H1 (cell line): ENCODE data around the gene GTF2B. TPM values are rescaled to one million over a fixed set of nuclear protein-coding genes. Genes with fewer than 3 reads are reported as not detected.

Experiments
- CTCF ChIA-PET: fragments of 300-600 bp; sonication (Branson Sonifier 250); formaldehyde crosslinking; loops from one replicate; lab custom pipeline; 2021; ENCODE audit not compliant: partially characterized antibody; lab: Charles Lee
- POLR2A ChIA-PET: fragments of 300-600 bp; sonication (Branson Sonifier 250); formaldehyde crosslinking; loops from one replicate; lab custom pipeline; 2021; ENCODE audit warnings: inconsistent platforms; ENCODE audit not compliant: partially characterized antibody; lab: Charles Lee
- DNase-seq, 2 experiments: peaks; one replicate each; pipeline versions ENCODE4 v3.0.0 to v3.0.0-alpha.2; 2010 to 2022; ENCODE audit warnings: low spot score in 2 of 2, low read depth in 1 of 2, mixed read lengths in 1 of 2
- FAIRE-seq: peaks from 2 replicates; lab custom pipeline; 2011; peaks lifted over from hg19 to GRCh38; lab: Jason Lieb, UNC
- H2AFZ ChIP-seq: 2 replicates; pipeline ENCODE4 v1.8.1; 2012; ENCODE audit warnings: low read length, inconsistent platforms
- H2AK5ac ChIP-seq: 2 replicates; pipeline ENCODE4 v1.6.1; 2013; ENCODE audit warnings: low read depth, low read length
- H2BK120ac ChIP-seq: replicated peaks from 2 replicates; pipeline ENCODE3; 2013; ENCODE audit warnings: low read depth, low read length, inconsistent platforms
- H2BK12ac ChIP-seq: 2 replicates; pipeline ENCODE4 v1.6.1; 2013; ENCODE audit warnings: low read depth, low read length
- H2BK15ac ChIP-seq: 2 replicates; pipeline ENCODE4 v1.6.1; 2013; ENCODE audit warnings: low read length
- H2BK20ac ChIP-seq: 2 replicates; pipeline ENCODE4 v1.6.1; 2013; ENCODE audit warnings: low read length
- H2BK5ac ChIP-seq: 2 replicates; pipeline ENCODE4 v1.6.1; 2013; ENCODE audit warnings: low read depth, low read length
- H3K14ac ChIP-seq: 2 replicates; pipeline ENCODE4 v1.6.1; 2013; ENCODE audit warnings: inconsistent platforms; ENCODE audit not compliant: insufficient read length
- H3K18ac ChIP-seq: 2 replicates; pipeline ENCODE4 v1.6.1; 2013; ENCODE audit warnings: low read length; ENCODE audit errors: extremely low read depth
- H3K23ac ChIP-seq: 2 replicates; pipeline ENCODE4 v1.6.1; 2013; ENCODE audit warnings: inconsistent platforms; ENCODE audit not compliant: insufficient read length
- H3K23me2 ChIP-seq: 2 replicates; pipeline ENCODE4 v1.6.1; 2013; ENCODE audit warnings: low read depth, low read length
- H3K27ac ChIP-seq: 2 replicates; pipeline ENCODE4 v1.6.1; 2011; ENCODE audit warnings: low read depth, low read length, inconsistent platforms
- H3K27me3 ChIP-seq, 4 experiments: replicated peaks in 1 of 4; 1 replicate in 1 of 4; 2 replicates in 3 of 4; pipeline versions ENCODE4 v1.6.1 to v1.8.1; 2011 to 2013; ENCODE audit warnings: low read length in 3 of 4, mild to moderate bottlenecking in 3 of 4, inconsistent platforms in 2 of 4, mixed read lengths in 2 of 4, moderate library complexity in 1 of 4; ENCODE audit not compliant: control insufficient read depth in 3 of 4, insufficient read depth in 3 of 4; ENCODE audit errors: extremely low read depth in 1 of 4
- H3K36me3 ChIP-seq, 4 experiments: 2 replicates each; pipeline versions ENCODE4 v1.6.1 to v1.8.1; 2011 to 2013; ENCODE audit warnings: mild to moderate bottlenecking in 4 of 4, low read length in 3 of 4, moderate library complexity in 2 of 4, control low read depth in 1 of 4, inconsistent platforms in 1 of 4; ENCODE audit not compliant: insufficient read depth in 4 of 4, control insufficient read depth in 2 of 4
- H3K4ac ChIP-seq: replicated peaks from 2 replicates; pipeline ENCODE3; 2013; ENCODE audit warnings: low read length, low read depth, mixed read lengths, inconsistent platforms; ENCODE audit not compliant: insufficient read length
- H3K4me1 ChIP-seq, 4 experiments: replicated peaks in 1 of 4; 1 replicate in 1 of 4; 2 replicates in 3 of 4; pipeline versions ENCODE4 v1.6.1 to v1.8.1; 2011 to 2013; ENCODE audit warnings: low read length in 3 of 4, inconsistent platforms in 2 of 4, mixed read lengths in 1 of 4; ENCODE audit not compliant: insufficient read depth in 4 of 4, control insufficient read depth in 3 of 4
- H3K4me2 ChIP-seq, 2 experiments: 2 replicates each; pipeline versions ENCODE4 v1.6.1 to v1.8.1; 2011 to 2013; ENCODE audit warnings: low read depth in 2 of 2, low read length in 2 of 2, control low read depth in 1 of 2, inconsistent platforms in 1 of 2, mild to moderate bottlenecking in 1 of 2; ENCODE audit not compliant: insufficient read depth in 1 of 2
- H3K4me3 ChIP-seq, 4 experiments: fragments of 200-600, 300-600 bp in 1 of 4; sonication (generic), shearing (Covaris generic), sonication (Bioruptor Twin) in 1 of 4; 2 replicates each; pipeline versions ENCODE4 v1.5.1 to v1.8.1; 2011 to 2016; ENCODE audit warnings: low read length in 4 of 4, low read depth in 3 of 4, control low read depth in 2 of 4, inconsistent platforms in 2 of 4, mild to moderate bottlenecking in 2 of 4, mixed read lengths in 1 of 4, moderate library complexity in 1 of 4; ENCODE audit not compliant: insufficient read depth in 2 of 4; ENCODE audit errors: extremely low read depth in 1 of 4
- H3K56ac ChIP-seq: replicated peaks from 2 replicates; pipeline ENCODE3; 2013; ENCODE audit warnings: low read depth, mild to moderate bottlenecking, mixed read lengths, low read length, inconsistent platforms; ENCODE audit not compliant: insufficient read length
- H3K79me1 ChIP-seq: 2 replicates; pipeline ENCODE4 v1.6.1; 2013; ENCODE audit warnings: low read depth, low read length, control low read depth
- H3K79me2 ChIP-seq, 2 experiments: 2 replicates each; pipeline versions ENCODE4 v1.6.1 to v1.8.1; 2012 to 2013; ENCODE audit warnings: low read length in 2 of 2, mild to moderate bottlenecking in 2 of 2, inconsistent platforms in 1 of 2; ENCODE audit not compliant: insufficient read depth in 2 of 2, control insufficient read depth in 1 of 2
- H3K9ac ChIP-seq, 4 experiments: replicated peaks in 1 of 4; 1 replicate in 1 of 4; 2 replicates in 3 of 4; pipeline versions ENCODE4 v1.6.1 to v1.8.1; 2011 to 2013; ENCODE audit warnings: low read depth in 3 of 4, low read length in 3 of 4, control low read depth in 2 of 4, mild to moderate bottlenecking in 2 of 4, moderate library complexity in 2 of 4, inconsistent platforms in 1 of 4; ENCODE audit errors: extremely low read depth in 1 of 4
- H3K9me3 ChIP-seq, 2 experiments: 2 replicates each; pipeline versions ENCODE4 v1.6.1 to v1.8.1; 2012 to 2013; ENCODE audit warnings: mild to moderate bottlenecking in 2 of 2, moderate library complexity in 2 of 2, control low read depth in 1 of 2, inconsistent platforms in 1 of 2, low read depth in 1 of 2, low read length in 1 of 2, mixed read lengths in 1 of 2; ENCODE audit not compliant: insufficient read depth in 2 of 2
- H4K20me1 ChIP-seq, 2 experiments: replicated peaks in 1 of 2; 2 replicates each; pipeline versions ENCODE3 to v1.8.1; 2011 to 2013; ENCODE audit warnings: inconsistent platforms in 2 of 2, low read length in 2 of 2, mild to moderate bottlenecking in 1 of 2; ENCODE audit not compliant: insufficient read depth in 2 of 2, control insufficient read depth in 1 of 2
- H4K5ac ChIP-seq: 2 replicates; pipeline ENCODE4 v1.6.1; 2013; ENCODE audit warnings: low read length, low read depth, mixed read lengths, inconsistent platforms; ENCODE audit not compliant: insufficient read length
- H4K8ac ChIP-seq: 2 replicates; pipeline ENCODE4 v1.8.0; 2013; ENCODE audit warnings: mild to moderate bottlenecking, moderate library complexity, low read length, inconsistent platforms; ENCODE audit not compliant: insufficient read depth; ENCODE audit errors: extremely low read depth
- H4K91ac ChIP-seq: replicated peaks from 2 replicates; pipeline ENCODE3; 2013; ENCODE audit warnings: low read length, mixed read lengths, inconsistent platforms; ENCODE audit not compliant: insufficient read length
- ASH2L ChIP-seq: fragments of 200-600, 300-600 bp; sonication (generic); IDR thresholded peaks from one replicate; pipeline ENCODE4 v1.7.1; 2017; ENCODE audit warnings: low read length
- GTF2F1 ChIP-seq: IDR thresholded peaks from 2 replicates; pipeline ENCODE4 v1.6.1; 2012; ENCODE audit warnings: low read depth, low read length, improper control_type of control experiment, borderline replicate concordance
- KDM1A ChIP-seq: fragments of 200-600, 300-600 bp; sonication (generic); IDR thresholded peaks from 2 replicates; pipeline ENCODE4 v1.7.1; 2016; ENCODE audit warnings: mild to moderate bottlenecking, low read length, borderline replicate concordance
- NANOG ChIP-seq: IDR thresholded peaks from 2 replicates; pipeline ENCODE4 v1.6.1; 2011; ENCODE audit warnings: low read length, low read depth, mild to moderate bottlenecking, inconsistent platforms; ENCODE audit not compliant: insufficient read depth, poor library complexity, severe bottlenecking
- SIRT6 ChIP-seq: IDR thresholded peaks from one replicate; pipeline ENCODE4 v1.7.1; 2012; ENCODE audit warnings: low read length, inconsistent platforms
- SIX5 ChIP-seq: IDR thresholded peaks from 2 replicates; pipeline ENCODE4 v1.6.1; 2011; ENCODE audit warnings: mild to moderate bottlenecking, low read depth, low read length
- polyA plus RNA-seq, 7 experiments: library from polyadenylated mRNA; depleted of rRNA in 3 of 7; stranded (reverse) in 5 of 7; unstranded in 2 of 7; fragments of >200 nt in 5 of 7; fragments of 200-250 nt in 2 of 7; gene quantifications; 1 replicate in 5 of 7; 2 replicates in 1 of 7; 4 replicates in 1 of 7; pipeline versions ENCODE4 v1.2.1 to v1.2.3, GENCODE V29; 2011 to 2013; ENCODE audit warnings: missing spikeins in 2 of 7, mixed read lengths in 2 of 7
- total RNA-seq: library from RNA; stranded (reverse); fragmentation: NEBNext Ultra II Directional; extraction: Animal tissue kit (Norgen Biotek cat#: 25700); gene quantifications from 2 replicates; pipeline ENCODE4 v1.2.1, GENCODE V29; 2021
- TF ChIP-seq, protein P1 (sequence below): IDR thresholded peaks from 2 replicates; pipeline ENCODE4 v1.6.1; 2011; ENCODE audit warnings: low read depth, mild to moderate bottlenecking, low read length; ENCODE audit not compliant: insufficient read depth
- TF ChIP-seq, protein P2 (sequence below): IDR thresholded peaks from 2 replicates; pipeline ENCODE4 v1.6.1; 2011; ENCODE audit warnings: low read length, improper control_type of control experiment

Gene GTF2B
- total and polyA plus RNA-seq, 2 of the 8 experiments (the other 6 are each of a cell fraction or from before 2014, with no cell fraction given) = 14.9 to 15.6 TPM

DNA sequence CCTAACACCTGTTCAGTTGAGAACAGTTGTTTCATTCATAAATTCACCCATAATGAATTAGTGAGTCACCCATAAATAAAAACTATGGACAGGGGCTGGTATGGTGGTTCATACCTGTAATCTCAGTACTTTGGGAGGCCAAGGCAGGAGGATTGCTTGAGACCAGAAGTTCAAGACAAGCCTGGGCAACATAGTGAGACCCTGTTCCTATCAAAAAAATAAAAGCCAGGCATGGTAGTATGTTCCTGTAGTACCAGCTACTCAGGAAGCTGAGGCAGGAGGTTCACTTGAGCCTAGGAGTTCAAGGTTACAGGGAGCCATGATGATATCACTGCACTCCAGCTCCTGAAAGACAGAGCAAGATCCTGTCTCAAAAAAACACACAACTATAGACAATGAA lies 79.0 kb downstream of the GTF2B start:
- no peak overlapping the region for H3K4me3 ChIP-seq

More for the DNA sequence above, 79.0 kb downstream of the GTF2B start:
- no peaks in the 10 kb centered on the region for H4K20me1 ChIP-seq
- H3K4ac ChIP-seq = no peak overlapping the region
- H2BK20ac ChIP-seq = no peak overlapping the region
- no peak overlapping the region for H2BK5ac ChIP-seq
- no peak overlapping the region for H3K18ac ChIP-seq
- ChIA-PET POLR2A (interaction anchor here (0.6 kb wide), 1 partner anchor 52 kb away, joined by 4 read pairs; no protein-coding TSS in a partner anchor), CTCF (no interaction called here)
- H3K14ac ChIP-seq = no peak overlapping the region
- no peak overlapping the region for H3K4me2 ChIP-seq
- no peak for TF ChIP-seq GTF2F1
- TF ChIP-seq KDM1A = no peak
- no peak for TF ChIP-seq NANOG
- TF ChIP-seq ASH2L = no peak
- no peak for TF ChIP-seq SIRT6
- no peak for TF ChIP-seq SIX5
- TF ChIP-seq, protein P1, sequence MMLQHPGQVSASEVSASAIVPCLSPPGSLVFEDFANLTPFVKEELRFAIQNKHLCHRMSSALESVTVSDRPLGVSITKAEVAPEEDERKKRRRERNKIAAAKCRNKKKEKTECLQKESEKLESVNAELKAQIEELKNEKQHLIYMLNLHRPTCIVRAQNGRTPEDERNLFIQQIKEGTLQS = no peak
- TF ChIP-seq, protein P2, sequence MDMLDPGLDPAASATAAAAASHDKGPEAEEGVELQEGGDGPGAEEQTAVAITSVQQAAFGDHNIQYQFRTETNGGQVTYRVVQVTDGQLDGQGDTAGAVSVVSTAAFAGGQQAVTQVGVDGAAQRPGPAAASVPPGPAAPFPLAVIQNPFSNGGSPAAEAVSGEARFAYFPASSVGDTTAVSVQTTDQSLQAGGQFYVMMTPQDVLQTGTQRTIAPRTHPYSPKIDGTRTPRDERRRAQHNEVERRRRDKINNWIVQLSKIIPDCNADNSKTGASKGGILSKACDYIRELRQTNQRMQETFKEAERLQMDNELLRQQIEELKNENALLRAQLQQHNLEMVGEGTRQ = no peak
- no peak overlapping the region for H2AK5ac ChIP-seq
- H2BK120ac ChIP-seq = no peak overlapping the region
- no peak overlapping the region for H3K9ac ChIP-seq
- no peaks in the 10 kb centered on the region for H3K27me3 ChIP-seq
- no peak overlapping the region for H3K56ac ChIP-seq
- no peaks in the 10 kb centered on the region for H3K9me3 ChIP-seq
- H3K36me3 ChIP-seq = peaks cover 3 to 26% (median 8%) of the 10 kb centered on the region in 4 experiments; a peak in 7 of 8 replicates
- H3K27ac ChIP-seq = no peak overlapping the region
- no peaks in the 10 kb centered on the region for H3K23me2 ChIP-seq
- no peak overlapping the region for H4K91ac ChIP-seq
- H4K8ac ChIP-seq = no peak overlapping the region
- no peak overlapping the region for H2BK12ac ChIP-seq
- no peak overlapping the region for H3K23ac ChIP-seq
- no peak for DNase-seq
- no peak overlapping the region for H2BK15ac ChIP-seq
- no peaks in the 10 kb centered on the region for H3K79me2 ChIP-seq
- H4K5ac ChIP-seq = no peak overlapping the region
- H2AFZ ChIP-seq = no peak overlapping the region
- no peaks in the 10 kb centered on the region for H3K4me1 ChIP-seq
- no peaks in the 10 kb centered on the region for H3K79me1 ChIP-seq
- FAIRE-seq = no peak
